ENCODE results near the gene ZNF335.

DNA sequence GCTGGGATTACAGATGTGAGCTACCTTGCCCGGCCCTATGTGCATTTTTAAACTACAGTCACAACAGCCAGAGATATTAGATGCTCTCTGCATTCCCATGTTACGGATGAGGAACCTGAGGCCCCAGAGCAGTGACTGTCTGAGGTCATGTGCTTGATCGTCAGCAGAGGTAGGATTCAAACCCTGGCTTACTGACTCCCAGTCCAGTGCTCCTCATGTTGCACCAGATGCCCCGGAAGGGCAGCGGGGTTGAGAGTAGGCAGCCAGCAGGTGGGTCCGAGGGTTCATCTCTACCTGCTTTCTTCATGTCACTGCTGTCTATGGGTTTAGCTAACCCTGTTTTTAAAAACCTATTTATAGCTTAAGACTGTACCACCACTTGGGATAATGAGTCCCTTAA lies 9.3 kb upstream of the ZNF335 start:
- TF ChIP-seq CTCF (conservative IDR thresholded peaks at IDR 0.05) (no peak), ZFX (IDR thresholded peaks at IDR 0.05) (no peak)
